ENCODE measurements around the gene TXNL1. TPM values are rescaled to one million over a fixed set of nuclear protein-coding genes. Genes with fewer than 3 reads are reported as not detected.

TXNL1 gene
- total RNA-seq, 2 donors from 2014 or later = 47.1 to 52.8 TPM

DNA sequence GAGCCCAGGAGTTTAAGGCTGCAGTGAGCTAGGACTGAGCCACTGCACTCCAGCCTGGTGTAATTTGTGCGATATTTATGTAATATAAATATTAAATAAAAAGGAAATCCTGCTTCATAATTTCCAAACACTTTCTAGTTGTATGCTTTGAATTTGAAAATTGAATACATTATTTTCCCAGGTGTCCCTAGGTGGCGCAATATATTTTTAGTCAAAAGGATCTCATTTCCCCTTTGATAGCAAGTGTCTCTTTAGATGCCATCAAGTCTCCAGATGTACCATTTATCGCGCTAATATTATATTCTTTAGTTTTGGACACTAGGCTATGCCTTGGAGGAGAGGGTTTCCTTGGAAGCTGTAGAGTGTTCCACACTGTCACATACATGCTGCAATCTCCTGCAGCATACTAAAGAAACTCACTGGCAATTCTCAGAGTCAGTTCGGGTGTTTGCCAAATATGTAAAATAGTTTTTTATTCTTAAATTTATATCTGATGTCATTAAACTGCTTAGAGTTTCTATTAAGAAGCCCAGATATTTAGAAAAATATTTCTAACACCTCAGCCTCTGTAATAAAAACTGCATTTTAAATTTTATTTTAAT lies 7.1 kb upstream of the TXNL1 start:
- Histone ChIP-seq H3K27ac (no peak overlapping the region), H3K36me3 (no peaks in the 10 kb centered on the region), H3K4me1 (ENCODE audit: control insufficient read depth in 1 of 2, low read depth in 2 of 2) (no peaks in the 10 kb centered on the region), H3K9me3 (no peaks in the 10 kb centered on the region), H3K27me3 (replicated peaks; ENCODE audit: insufficient read depth) (no peaks in the 10 kb centered on the region), H3K4me3 (no peak overlapping the region)
- ATAC-seq (ENCODE audit: insufficient number of reproducible peaks, low FRiP score, low read depth) = no peak
- TF ChIP-seq CTCF (IDR thresholded peaks at IDR 0.05) = no peak
- DNase-seq (ENCODE audit: low spot score) = no peak

- no peak for ATAC-seq (ENCODE audit: insufficient number of reproducible peaks, low FRiP score, low read depth)
- no peak for TF ChIP-seq CTCF (IDR thresholded peaks at IDR 0.05)
- DNase-seq (ENCODE audit: low spot score) = no peak
- Histone ChIP-seq H3K4me1 (ENCODE audit: control insufficient read depth in 1 of 2, low read depth in 2 of 2) (peaks cover 3 to 4% of the 10 kb centered on the region in 2 donors), H3K9me3 (no peaks in the 10 kb centered on the region), H3K4me3 (no peak overlapping the region), H3K36me3 (no peaks in the 10 kb centered on the region), H3K27ac (no peak overlapping the region), H3K27me3 (replicated peaks; ENCODE audit: insufficient read depth) (no peaks in the 10 kb centered on the region)
These were observed 5.0 kb upstream of the TXNL1 start for GRCh38 chr18:56643381-56643780.

DNA sequence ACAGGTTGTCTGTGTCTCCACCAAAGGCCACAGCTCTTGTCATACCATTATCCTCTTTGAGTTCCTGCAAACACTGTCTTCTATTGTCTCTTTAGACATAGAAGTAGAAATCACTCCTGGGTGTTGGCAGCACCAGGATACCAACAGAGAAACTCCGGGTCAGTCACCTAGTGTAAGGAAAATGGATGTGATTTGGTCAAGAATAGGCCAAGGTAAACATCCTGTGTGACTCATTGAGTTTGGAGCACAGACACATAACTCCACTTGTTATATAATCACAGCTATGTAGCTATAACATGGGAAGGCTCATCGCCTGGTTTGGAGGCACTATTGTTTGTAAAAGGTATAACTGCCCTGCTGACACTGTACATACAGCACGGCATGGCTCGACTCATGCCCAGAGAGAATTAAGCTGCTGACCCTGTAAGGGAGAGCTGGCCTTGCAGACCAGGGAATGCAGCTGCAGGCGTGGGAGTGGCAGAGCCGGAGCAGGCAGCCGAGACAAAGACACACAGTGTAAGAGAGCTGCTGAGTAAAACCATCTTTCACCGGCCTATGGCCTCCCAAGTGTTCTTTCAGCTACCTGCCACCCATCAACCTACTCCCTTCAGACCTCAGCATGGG lies 3.4 kb upstream of the TXNL1 start:
- Histone ChIP-seq H3K27me3 (replicated peaks; ENCODE audit: insufficient read depth) (no peaks in the 10 kb centered on the region), H3K4me3 (no peak overlapping the region), H3K36me3 (no peaks in the 10 kb centered on the region), H3K9me3 (no peaks in the 10 kb centered on the region), H3K4me1 (ENCODE audit: control insufficient read depth in 1 of 2, low read depth in 2 of 2) (peaks cover 4 to 8% of the 10 kb centered on the region in 2 donors), H3K27ac (no peak overlapping the region)
- ATAC-seq (ENCODE audit: insufficient number of reproducible peaks, low FRiP score, low read depth) (no peak), DNase-seq (ENCODE audit: low spot score) (no peak)
- TF ChIP-seq CTCF (IDR thresholded peaks at IDR 0.05) = no peak

- H3K27me3 ChIP-seq (replicated peaks; ENCODE audit: insufficient read depth) = no peaks in the 10 kb centered on the region
- no peak overlapping the region for H3K27ac ChIP-seq
- no peaks in the 10 kb centered on the region for H3K36me3 ChIP-seq
- DNase-seq (ENCODE audit: low spot score) (no peak), ATAC-seq (ENCODE audit: insufficient number of reproducible peaks, low FRiP score, low read depth) (no peak)
- TF ChIP-seq CTCF (IDR thresholded peaks at IDR 0.05) = no peak
- H3K9me3 ChIP-seq = no peaks in the 10 kb centered on the region
- peaks cover 16 to 25% of the 10 kb centered on the region in 2 donors for H3K4me1 ChIP-seq (ENCODE audit: control insufficient read depth in 1 of 2, low read depth in 2 of 2)
- no peak overlapping the region for H3K4me3 ChIP-seq
These were observed 1.2 kb upstream of the TXNL1 start for GRCh38 chr18:56639571-56639970.

GRCh38 chr18:56639104-56639381 lies 651 bp upstream of the TXNL1 start:
- DNase-seq (ENCODE audit: low spot score) (no peak), ATAC-seq (ENCODE audit: insufficient number of reproducible peaks, low FRiP score, low read depth) (peak; percentile 0)
- no peak for TF ChIP-seq CTCF (IDR thresholded peaks at IDR 0.05)

More at GRCh38 chr18:56639104-56639381, 651 bp upstream of the TXNL1 start:
- Histone ChIP-seq H3K27ac (peak overlapping the region; percentile 80 to 85), H3K9me3 (no peaks in the 10 kb centered on the region), H3K36me3 (no peaks in the 10 kb centered on the region), H3K4me1 (ENCODE audit: control insufficient read depth in 1 of 2, low read depth in 2 of 2) (peaks cover 20 to 30% of the 10 kb centered on the region in 2 donors), H3K27me3 (replicated peaks; ENCODE audit: insufficient read depth) (no peaks in the 10 kb centered on the region), H3K4me3 (peak overlapping the region; percentile 99)

Data from thoracic aorta (tissue), 2 donors.